ENCODE measurements around the gene MDP1.

DNA sequence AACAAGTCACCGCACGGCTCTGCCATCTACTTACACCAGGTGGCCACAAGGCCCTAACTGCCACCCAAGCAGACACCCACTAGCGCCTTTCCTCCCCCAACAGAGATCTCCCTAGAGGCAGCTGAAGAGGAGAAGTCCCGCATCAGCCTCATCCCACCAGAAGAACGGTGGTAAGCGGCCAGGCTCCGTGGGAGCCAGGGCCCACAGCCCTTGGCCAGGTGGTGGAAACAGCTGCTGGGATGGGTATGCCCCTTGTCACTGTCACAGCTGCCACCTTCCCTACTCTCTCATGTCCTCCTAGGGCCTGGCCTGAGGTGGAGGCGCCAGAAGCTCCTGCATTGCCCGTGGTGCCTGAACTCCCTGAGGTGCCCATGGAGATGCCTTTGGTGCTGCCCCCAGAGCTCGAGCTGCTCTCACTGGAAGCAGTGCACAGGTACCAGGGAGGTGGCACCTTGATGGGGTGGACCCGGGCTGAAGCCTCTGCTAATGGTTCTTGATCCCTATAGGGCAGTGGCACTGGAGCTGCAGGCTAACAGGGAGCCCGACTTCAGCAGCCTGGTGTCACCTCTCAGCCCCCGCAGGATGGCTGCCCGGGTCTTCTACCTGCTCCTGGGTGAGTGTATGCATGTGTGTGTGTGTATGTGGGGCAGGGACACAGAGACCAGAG is 36.4 kb downstream of the MDP1 start:
- TF ChIP-seq EZH2 (IDR thresholded peaks at IDR 0.05; ENCODE audit: low read length, missing control alignments), result no peak
- TF ChIP-seq, protein P1, sequence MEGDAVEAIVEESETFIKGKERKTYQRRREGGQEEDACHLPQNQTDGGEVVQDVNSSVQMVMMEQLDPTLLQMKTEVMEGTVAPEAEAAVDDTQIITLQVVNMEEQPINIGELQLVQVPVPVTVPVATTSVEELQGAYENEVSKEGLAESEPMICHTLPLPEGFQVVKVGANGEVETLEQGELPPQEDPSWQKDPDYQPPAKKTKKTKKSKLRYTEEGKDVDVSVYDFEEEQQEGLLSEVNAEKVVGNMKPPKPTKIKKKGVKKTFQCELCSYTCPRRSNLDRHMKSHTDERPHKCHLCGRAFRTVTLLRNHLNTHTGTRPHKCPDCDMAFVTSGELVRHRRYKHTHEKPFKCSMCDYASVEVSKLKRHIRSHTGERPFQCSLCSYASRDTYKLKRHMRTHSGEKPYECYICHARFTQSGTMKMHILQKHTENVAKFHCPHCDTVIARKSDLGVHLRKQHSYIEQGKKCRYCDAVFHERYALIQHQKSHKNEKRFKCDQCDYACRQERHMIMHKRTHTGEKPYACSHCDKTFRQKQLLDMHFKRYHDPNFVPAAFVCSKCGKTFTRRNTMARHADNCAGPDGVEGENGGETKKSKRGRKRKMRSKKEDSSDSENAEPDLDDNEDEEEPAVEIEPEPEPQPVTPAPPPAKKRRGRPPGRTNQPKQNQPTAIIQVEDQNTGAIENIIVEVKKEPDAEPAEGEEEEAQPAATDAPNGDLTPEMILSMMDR (conservative IDR thresholded peaks at IDR 0.05 in 1 of 2, IDR thresholded peaks at IDR 0.05 in 1 of 2; ENCODE audit: low read depth in 1 of 2, low read length in 2 of 2), result no peak

Data from fibroblast of lung (primary cell).